Caco-2 (cell line): ENCODE data around the gene SNAI3. TPM values are rescaled to one million over a fixed set of nuclear protein-coding genes. Genes with fewer than 3 reads are reported as not detected.
A peak's percentile ranks its signal among the peaks of the same experiment; 100 is the strongest.

Experiments used
- Bru-seq: library from RNA; stranded (reverse); fragments of 400-500 nt; gene quantifications from one replicate; lab custom pipeline; 2021; lab: Mats Ljungman, UMichigan
- BruChase-seq, 2 experiments: library from RNA; stranded (reverse); fragments of 400-500 nt; gene quantifications; one replicate each; lab custom pipeline; 2021; lab: Mats Ljungman, UMichigan
- BruUV-seq: library from RNA; stranded (reverse); fragments of 400-500 nt; replicated peaks from 2 replicates; lab custom pipeline; 2021; lab: Mats Ljungman, UMichigan
- CTCF ChIA-PET: fragments of 300-600 bp; sonication (Branson Sonifier 250); formaldehyde crosslinking; loops from one replicate; lab custom pipeline; 2022; ENCODE audit warnings: antibody characterized with exemption; lab: Charles Lee
- POLR2A ChIA-PET: fragments of 300-600 bp; sonication (Branson Sonifier 250); formaldehyde crosslinking; loops from one replicate; lab custom pipeline; 2022; ENCODE audit warnings: antibody characterized with exemption; lab: Charles Lee
- DNase-seq, 2 experiments: peaks; one replicate each; pipeline versions ENCODE4 v3.0.0 to v3.0.0-alpha.2; 2020 to 2022
- H3K27me3 ChIP-seq: replicated peaks from 2 replicates; pipeline ENCODE4 v1.6.0; 2011; ENCODE audit warnings: low read length; ENCODE audit not compliant: control insufficient read depth, insufficient read depth
- H3K36me3 ChIP-seq: 2 replicates; pipeline ENCODE4 v1.5.1; 2011; ENCODE audit warnings: low read length; ENCODE audit not compliant: control insufficient read depth, insufficient read depth
- H3K4me1 ChIP-seq: fragments of 250-450 bp; sonication (Bioruptor Pico); 2 replicates; pipeline ENCODE4 v1.5.1; 2020; ENCODE audit warnings: mild to moderate bottlenecking
- H3K4me3 ChIP-seq: 2 replicates; pipeline ENCODE4 v1.5.1; 2011; ENCODE audit warnings: low read depth, mild to moderate bottlenecking, control low read depth, low read length
- H3K9me3 ChIP-seq: fragments of 250-450 bp; sonication (Bioruptor Pico); 2 replicates; pipeline ENCODE4 v1.5.1; 2020; ENCODE audit warnings: mild to moderate bottlenecking, moderate library complexity
- H3K27ac Mint-ChIP-seq: one replicate; pipeline ENCODE4 v1.8.0; 2022; ENCODE audit warnings: mixed read lengths; ENCODE audit not compliant: unreplicated experiment
- H3K27me3 Mint-ChIP-seq: one replicate; pipeline ENCODE4 v1.8.0; 2022; ENCODE audit warnings: mixed read lengths; ENCODE audit not compliant: insufficient read depth, unreplicated experiment
- H3K36me3 Mint-ChIP-seq: one replicate; pipeline ENCODE4 v1.8.0; 2022; ENCODE audit warnings: mild to moderate bottlenecking, mixed read lengths; ENCODE audit not compliant: insufficient read depth, unreplicated experiment
- H3K4me1 Mint-ChIP-seq: one replicate; pipeline ENCODE4 v1.8.0; 2022; ENCODE audit warnings: low read depth, mixed read lengths; ENCODE audit not compliant: unreplicated experiment
- H3K4me3 Mint-ChIP-seq: one replicate; pipeline ENCODE4 v1.8.0; 2022; ENCODE audit warnings: mild to moderate bottlenecking, moderate library complexity, mixed read lengths; ENCODE audit not compliant: unreplicated experiment
- H3K9me3 Mint-ChIP-seq: one replicate; pipeline ENCODE4 v1.8.0; 2022; ENCODE audit warnings: mixed read lengths; ENCODE audit not compliant: unreplicated experiment
- CTCF ChIP-seq, 2 experiments: fragments of 200-600 bp in 1 of 2; IDR thresholded peaks; 1 replicate in 1 of 2; 2 replicates in 1 of 2; pipeline versions ENCODE4 v1.5.1 to v1.8.0; 2011 to 2022; ENCODE audit warnings: antibody characterized with exemption in 1 of 2, control low read depth in 1 of 2, inconsistent platforms in 1 of 2, low read depth in 1 of 2, low read length in 1 of 2, mild to moderate bottlenecking in 1 of 2, moderate library complexity in 1 of 2; ENCODE audit not compliant: insufficient read depth in 1 of 2, severe bottlenecking in 1 of 2, unreplicated experiment in 1 of 2
- intact Hi-C: fragments of 100-400 bp; cut with micrococcal nuclease; formaldehyde crosslinking; loops from one replicate; pipeline ENCODE4 v1.10.0; 2022; ENCODE audit not compliant: unreplicated experiment
- long read RNA-seq: library from polyadenylated mRNA; stranded (forward); transcript quantifications from one replicate; pipeline ENCODE4 v2.0.0, GENCODE V29; 2022
- total RNA-seq: library from RNA; stranded (reverse); gene quantifications from 2 replicates; pipeline ENCODE4 v1.2.3, GENCODE V29; 2022

SNAI3 gene
- total RNA-seq (3.5 TPM in 2 replicates), Bru-seq, nascent RNA (percentile 31 among the genes with signal in this experiment), BruChase-seq, experiment 1, labeled RNA remaining after a 2-hour chase (percentile 34 among the genes with signal in this experiment), BruChase-seq, experiment 2, labeled RNA remaining after a 6-hour chase (percentile 35 among the genes with signal in this experiment)
- long read RNA-seq, partial matches to known transcripts = 0 of 75 reads
- long read RNA-seq, other reads (novel, unspliced or antisense) = 72 of 75 reads

DNA sequence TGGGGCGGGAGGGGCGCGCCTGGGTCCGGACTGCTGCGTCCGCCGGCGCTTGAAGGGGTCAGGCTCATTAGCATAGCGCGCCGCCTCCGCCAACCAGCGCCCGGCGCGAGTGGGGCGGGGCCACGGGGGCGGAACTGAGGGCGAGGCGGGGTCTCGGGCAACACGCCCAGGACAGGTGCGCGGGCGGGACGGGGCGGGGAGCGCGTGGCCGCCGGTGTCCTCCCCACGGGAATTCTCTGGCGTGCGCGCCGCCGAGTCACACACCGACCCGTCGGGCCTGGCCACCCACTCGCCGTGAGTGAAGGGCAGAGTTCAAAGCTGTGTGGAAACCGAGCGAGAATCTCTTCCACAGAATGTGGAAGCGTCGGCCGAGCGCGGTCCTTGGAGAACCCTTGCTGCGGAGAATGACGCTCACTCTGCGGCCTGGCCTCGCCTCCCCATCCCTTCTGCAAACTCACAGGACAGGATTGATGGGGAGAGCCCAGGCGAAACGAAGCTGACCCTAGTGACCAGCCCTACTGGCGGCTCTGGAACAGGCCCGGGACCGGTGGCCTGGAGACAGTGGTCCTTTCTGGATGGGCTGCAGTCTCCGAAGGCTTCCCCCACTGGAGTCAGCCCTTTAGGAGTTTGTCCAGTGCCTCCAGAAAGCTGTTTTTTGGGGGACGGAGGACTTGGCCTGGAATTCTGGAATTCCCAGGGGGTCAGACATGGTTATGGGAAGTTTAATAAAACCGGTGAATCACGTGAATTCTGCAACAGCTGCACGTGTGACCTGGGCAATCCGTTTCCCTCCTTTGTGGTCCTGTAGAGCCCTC, at the start of gene SNAI3:
SNAI3 (minus strand) TSS at position 69 of the 815 bp plus-strand sequence. CDS start 101 bp downstream, outside the sequence.
- intact Hi-C loops = loop anchor here (1.0 kb wide), 1 partner anchor 23 kb away; the partner anchor contains the start of gene MVD
- H3K4me1 ChIP-seq = peaks cover 24% of the 10 kb centered on the region
- Mint-ChIP-seq H3K4me3 (peak within 1 kb of the TSS; percentile 78), H3K27me3 (no peaks in the 10 kb centered on the region), H3K36me3 (peaks cover 9% of the 10 kb centered on the region), H3K27ac (no peak within 1 kb of the TSS), H3K9me3 (no peaks in the 10 kb centered on the region), H3K4me1 (peaks cover 13% of the 10 kb centered on the region)
- ChIA-PET POLR2A (no interaction called here), CTCF (interaction anchor here (0.6 to 2.1 kb wide), 5 partner anchors 24 to 1236 kb away, joined by 3 to 9 read pairs (median 3); partner anchors contain the start of gene MVD)
- no peak for TF ChIP-seq CTCF (IDR thresholded peaks at IDR 0.05; ENCODE audit: insufficient read depth in 1 of 2, low read depth in 1 of 2, low read length in 1 of 2, severe bottlenecking in 1 of 2, unreplicated experiment in 1 of 2)
- TSS peak; percentile 51 for BruUV-seq
- DNase-seq = peak; percentile 92 to 98
- no peaks in the 10 kb centered on the region for H3K27me3 ChIP-seq
- H3K9me3 ChIP-seq = no peaks in the 10 kb centered on the region
- H3K36me3 ChIP-seq = no peaks in the 10 kb centered on the region
- peak within 1 kb of the TSS; percentile 82 for H3K4me3 ChIP-seq

- peaks cover 3% of the 10 kb centered on the region for H3K36me3 ChIP-seq
- H3K9me3 ChIP-seq = no peaks in the 10 kb centered on the region
- BruUV-seq = no TSS peak
- H3K27ac Mint-ChIP-seq = no peak overlapping the region
- H3K4me3 ChIP-seq = no peak overlapping the region
- H3K4me1 ChIP-seq = no peaks in the 10 kb centered on the region
- intact Hi-C loops = no loop called here
- TF ChIP-seq CTCF (IDR thresholded peaks at IDR 0.05; ENCODE audit: insufficient read depth in 1 of 2, low read depth in 1 of 2, low read length in 1 of 2, severe bottlenecking in 1 of 2, unreplicated experiment in 1 of 2) = no peak
- H3K9me3 Mint-ChIP-seq = no peaks in the 10 kb centered on the region
- H3K27me3 Mint-ChIP-seq = no peaks in the 10 kb centered on the region
- H3K36me3 Mint-ChIP-seq = peaks cover 47% of the 10 kb centered on the region
- no peak for DNase-seq
- ChIA-PET POLR2A (no interaction called here), CTCF (interaction anchor here (1.0 to 2.2 kb wide), 4 partner anchors 23 to 75 kb away, joined by 3 to 30 read pairs (median 24); partner anchors contain the start of gene APRT)
- no peaks in the 10 kb centered on the region for H3K4me1 Mint-ChIP-seq
- no peak overlapping the region for H3K4me3 Mint-ChIP-seq
- H3K27me3 ChIP-seq = no peaks in the 10 kb centered on the region
Measured at GRCh38 chr16:88736088-88736487, 49.8 kb upstream of the SNAI3 start.

GRCh38 chr16:88735616-88736015, 49.3 kb upstream of the SNAI3 start:
- ChIA-PET POLR2A (no interaction called here), CTCF (interaction anchor here (1.0 to 2.2 kb wide), 2 partner anchors 24 to 28 kb away, joined by 3 to 30 read pairs; no protein-coding TSS in a partner anchor)
- Mint-ChIP-seq H3K9me3 (no peaks in the 10 kb centered on the region), H3K27me3 (no peaks in the 10 kb centered on the region), H3K36me3 (peaks cover 51% of the 10 kb centered on the region), H3K4me3 (no peak overlapping the region), H3K27ac (no peak overlapping the region), H3K4me1 (no peaks in the 10 kb centered on the region)
- TF ChIP-seq CTCF (IDR thresholded peaks at IDR 0.05; ENCODE audit: insufficient read depth in 1 of 2, low read depth in 1 of 2, low read length in 1 of 2, severe bottlenecking in 1 of 2, unreplicated experiment in 1 of 2) = no peak
- Histone ChIP-seq H3K9me3 (no peaks in the 10 kb centered on the region), H3K36me3 (peaks cover 3% of the 10 kb centered on the region; the same call in 1 of the 2 replicates), H3K27me3 (no peaks in the 10 kb centered on the region), H3K4me1 (no peaks in the 10 kb centered on the region), H3K4me3 (no peak overlapping the region)
- no TSS peak for BruUV-seq
- DNase-seq = no peak
- intact Hi-C loops = no loop called here
